HG03139 (cell line): ENCODE data around the gene FLAD1.

Experiments used
- ATAC-seq: cut with Tn5 transposase; IDR thresholded peaks from one replicate; pipeline ENCODE4 v1.9.1; 2021; ENCODE audit not compliant: unreplicated experiment

The FLAD1 gene

GRCh38 chr1:155034318-155035208 is 51.4 kb downstream of the FLAD1 start:
- no peak for ATAC-seq

- no peak for ATAC-seq
Measured at GRCh38 chr1:155035936-155036335, 52.8 kb downstream of the FLAD1 start.

- no peak for ATAC-seq
Measured at GRCh38 chr1:155037043-155037442, 53.9 kb downstream of the FLAD1 start.

GRCh38 chr1:155037851-155038441 is 54.8 kb downstream of the FLAD1 start:
- ATAC-seq: no peak

GRCh38 chr1:155038602-155039307 is 55.6 kb downstream of the FLAD1 start:
- no peak for ATAC-seq

GRCh38 chr1:155039308-155039669 is 56.1 kb downstream of the FLAD1 start:
- ATAC-seq: no peak

DNA sequence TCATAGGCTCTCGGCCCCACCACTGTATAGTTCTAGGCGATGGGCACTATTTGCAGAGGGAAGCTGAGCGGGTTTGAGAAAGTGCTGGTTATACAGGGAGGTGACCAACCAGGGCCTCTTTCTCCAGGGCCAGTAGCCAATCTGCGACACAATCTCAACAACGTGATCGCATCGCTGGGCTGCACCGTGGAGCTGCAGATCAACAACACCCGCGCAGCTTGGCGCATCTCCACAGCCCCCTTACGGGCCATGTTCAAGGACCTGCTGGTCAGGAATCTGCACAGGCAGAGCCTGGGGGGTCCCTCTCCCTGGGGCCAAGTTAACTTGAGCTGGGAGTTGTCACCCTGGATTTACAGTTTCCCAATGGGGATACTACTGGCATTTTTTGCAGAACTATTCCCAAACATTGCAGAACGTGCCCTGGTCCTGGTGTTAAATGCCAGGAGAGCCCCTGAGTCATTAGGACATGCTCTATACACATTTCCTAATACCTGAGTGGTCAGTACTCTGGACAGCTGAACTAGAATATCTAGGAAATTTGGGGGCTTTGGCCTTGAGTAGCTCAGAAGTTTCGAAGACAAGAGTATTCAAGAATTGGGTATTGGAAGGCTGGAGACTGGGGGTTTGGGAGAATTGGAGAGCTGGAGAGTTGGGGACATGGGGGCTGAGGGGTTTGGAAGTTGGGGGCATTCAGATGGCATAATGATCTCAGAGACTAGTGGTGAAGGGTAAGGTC is 57.4 kb downstream of the FLAD1 start:
- no peak for ATAC-seq
